ENCODE data around the gene TMEM163.
"Not testable (repeated sequence)": the region's sequence is repeated elsewhere in the genome, so short reads cannot be mapped to it uniquely, and the experiment has no call there.

The TMEM163 gene

DNA sequence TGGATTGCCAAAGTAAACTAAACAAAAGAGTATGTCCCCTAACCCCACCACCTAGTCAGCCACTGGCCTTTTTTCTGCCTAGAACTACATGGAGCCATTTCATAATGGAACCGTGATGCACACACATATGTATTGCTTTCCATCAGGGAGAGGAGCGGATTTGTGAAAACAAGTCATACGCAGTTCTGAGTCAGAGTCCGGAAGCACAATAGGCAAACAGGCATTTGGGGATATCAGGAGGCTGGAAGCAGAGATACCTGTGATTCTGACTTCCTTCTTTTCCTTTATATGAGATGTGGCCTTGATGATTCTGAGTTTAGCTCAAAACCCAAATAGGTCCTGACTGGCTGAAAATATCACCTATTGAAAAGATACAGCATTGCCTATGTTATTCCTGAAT is 93.5 kb downstream of the TMEM163 start:
- peak; percentile 40 for FAIRE-seq

DNA sequence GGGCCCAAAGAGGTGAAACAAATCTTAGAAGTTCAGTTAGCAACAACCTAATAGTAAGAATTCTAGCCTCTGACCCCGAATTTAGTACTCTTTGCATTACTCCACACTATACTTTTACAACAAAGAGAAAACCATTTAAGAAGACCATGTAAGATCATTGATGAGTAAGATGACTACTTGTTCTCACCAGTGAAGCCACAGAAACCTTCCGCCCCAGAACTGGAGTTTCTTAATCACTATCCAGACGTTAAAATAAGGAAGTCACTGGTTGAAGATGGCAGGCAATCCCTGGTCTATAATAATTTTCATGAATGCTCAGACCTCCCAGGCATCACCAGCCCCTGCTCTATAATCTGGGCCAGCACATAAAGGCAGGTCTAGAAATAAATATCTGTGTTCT is 95.0 kb downstream of the TMEM163 start:
- FAIRE-seq = peak; percentile 75
- no peak for DNase-seq (ENCODE audit: insufficient read length, low spot score)

More for the DNA sequence above, 93.5 kb downstream of the TMEM163 start:
- DNase-seq (ENCODE audit: insufficient read length, low spot score) = no peak

DNA sequence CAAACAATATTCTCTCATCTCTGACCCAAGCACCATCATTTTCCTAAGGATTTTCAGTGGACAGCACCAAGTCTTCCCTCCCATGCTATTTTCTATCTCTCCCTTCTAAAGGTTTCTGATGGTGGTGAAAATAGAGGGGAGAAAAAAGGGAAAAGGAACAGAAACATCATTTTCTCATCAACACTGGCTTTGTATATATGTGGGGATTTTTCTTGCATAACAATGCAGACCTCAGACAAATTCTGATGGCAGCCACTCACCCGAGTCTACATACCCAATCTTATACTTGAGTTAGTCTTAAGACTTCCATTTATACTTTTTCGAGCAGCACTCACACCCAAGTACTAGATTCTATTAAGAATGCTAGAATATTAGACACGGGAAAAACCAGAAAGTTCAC is 95.8 kb downstream of the TMEM163 start:
- no peak for FAIRE-seq

DNA sequence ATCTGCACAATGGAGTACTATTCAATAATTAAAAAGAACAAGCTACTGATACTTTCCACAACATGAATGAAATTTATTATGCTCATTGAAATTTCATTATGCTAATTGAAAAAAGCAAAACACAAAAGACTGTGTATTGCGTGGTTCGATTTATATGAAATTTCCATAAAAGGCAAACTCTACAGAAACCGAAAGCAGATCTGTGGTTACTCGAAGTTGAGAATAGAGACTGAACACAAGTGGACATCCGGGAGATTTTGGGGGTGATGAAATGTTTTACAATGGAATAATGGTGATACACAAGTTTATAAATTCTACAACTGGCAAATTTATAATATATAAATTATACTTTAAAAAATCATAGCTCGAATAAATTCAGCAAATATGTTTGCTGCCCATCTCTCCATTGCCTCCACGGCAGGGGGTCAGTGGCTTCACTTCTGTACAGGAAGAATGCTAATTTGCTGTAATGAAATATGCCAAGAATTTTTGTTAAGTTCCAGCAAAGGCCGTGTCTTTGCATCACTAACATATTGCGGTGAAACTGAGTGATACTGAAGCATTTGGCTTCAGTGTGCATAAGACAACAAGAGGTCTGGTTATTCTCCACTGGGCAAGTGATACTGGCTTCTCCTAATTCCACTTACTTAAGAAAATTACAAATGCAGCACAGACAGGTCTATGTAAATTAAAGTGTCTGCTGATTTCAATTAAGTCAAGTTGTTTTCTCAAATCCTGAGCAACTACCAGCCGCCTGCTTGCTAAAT is 96.7 kb downstream of the TMEM163 start:
- FAIRE-seq (no peak), DNase-seq (ENCODE audit: insufficient read length, low spot score) (no peak)

More for the DNA sequence above, 95.8 kb downstream of the TMEM163 start:
- no peak for DNase-seq (ENCODE audit: insufficient read length, low spot score)

DNA sequence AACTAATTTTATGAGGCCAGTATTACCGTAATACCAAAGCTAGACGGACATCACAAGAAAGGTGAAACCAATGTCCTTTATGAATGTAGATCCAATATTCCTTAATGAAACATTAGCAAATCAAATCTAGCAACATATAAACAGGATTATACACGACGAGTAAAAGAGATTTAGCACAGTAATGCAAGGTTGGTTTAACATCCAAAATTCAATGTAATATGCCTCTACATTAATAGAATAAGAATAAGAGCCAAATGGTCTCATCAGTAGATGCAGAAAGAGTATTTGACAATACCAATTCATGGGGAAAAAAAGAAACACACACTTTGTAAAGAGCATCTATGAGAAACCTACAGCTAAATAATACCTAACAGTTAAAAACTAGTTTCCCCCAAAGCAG is 99.5 kb downstream of the TMEM163 start:
- no peak for FAIRE-seq
- DNase-seq (ENCODE audit: insufficient read length, low spot score) = no peak

DNA sequence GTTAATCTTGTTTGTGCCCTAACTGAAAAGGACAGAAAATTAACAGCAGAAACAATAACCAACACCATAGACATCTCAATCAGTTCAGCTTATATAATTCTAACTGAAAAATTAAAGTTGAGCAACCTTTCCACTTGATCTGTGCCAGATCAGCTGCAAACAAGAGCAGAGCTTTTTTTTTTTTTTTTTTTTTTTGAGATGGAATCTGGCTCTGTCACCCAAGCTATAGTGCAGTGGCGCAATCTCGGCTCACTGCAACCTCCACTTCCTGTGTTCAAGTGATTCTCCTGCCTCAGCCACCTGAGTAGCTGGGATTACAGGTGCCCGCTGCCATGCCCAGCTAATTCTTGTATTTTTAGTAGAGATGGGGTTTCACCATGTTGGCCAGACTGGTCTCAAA is 103.3 kb downstream of the TMEM163 start:
- not testable (repeated sequence) for DNase-seq (ENCODE audit: insufficient read length, low spot score)

DNA sequence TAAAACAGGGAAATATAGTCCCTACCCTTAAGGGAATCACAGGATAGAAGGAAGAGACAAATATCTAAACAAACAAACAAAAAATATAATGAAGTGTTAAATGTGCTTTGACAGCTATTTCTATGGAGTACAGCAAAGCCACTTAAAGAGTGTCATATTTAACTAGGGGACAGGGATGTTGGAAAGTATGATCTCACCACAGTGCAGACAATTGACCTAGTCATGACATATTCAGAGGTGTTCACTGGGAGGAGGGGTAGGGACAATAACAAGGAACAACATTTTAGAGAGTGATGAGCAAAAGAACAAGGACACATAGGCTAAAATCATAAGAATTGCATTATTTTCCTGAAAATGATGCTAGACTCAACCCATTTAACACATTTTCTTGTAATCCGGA is 107.5 kb downstream of the TMEM163 start:
- no peak for DNase-seq (ENCODE audit: insufficient read length, low spot score)
- no peak for FAIRE-seq

More for the DNA sequence above, 103.3 kb downstream of the TMEM163 start:
- FAIRE-seq = not testable (repeated sequence)

DNA sequence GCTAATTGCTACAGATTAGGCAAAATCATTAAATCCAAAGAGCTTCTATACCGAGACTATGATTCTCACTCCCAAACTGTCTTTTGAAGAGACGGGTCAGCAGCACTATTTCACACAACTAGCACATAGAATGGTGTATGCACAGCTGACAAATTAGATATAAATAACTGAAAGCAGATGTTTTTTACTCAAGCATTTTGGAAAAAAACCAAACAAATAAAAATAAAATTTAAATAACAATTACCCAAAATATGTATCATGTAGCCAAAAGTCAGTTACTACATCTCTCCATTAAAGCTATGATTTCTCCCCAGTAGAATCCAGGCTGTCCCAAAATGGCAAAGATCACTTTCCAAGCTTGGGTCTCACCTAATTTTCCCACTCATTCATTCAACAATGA is 107.9 kb downstream of the TMEM163 start:
- FAIRE-seq = no peak
- no peak for DNase-seq (ENCODE audit: insufficient read length, low spot score)

DNA sequence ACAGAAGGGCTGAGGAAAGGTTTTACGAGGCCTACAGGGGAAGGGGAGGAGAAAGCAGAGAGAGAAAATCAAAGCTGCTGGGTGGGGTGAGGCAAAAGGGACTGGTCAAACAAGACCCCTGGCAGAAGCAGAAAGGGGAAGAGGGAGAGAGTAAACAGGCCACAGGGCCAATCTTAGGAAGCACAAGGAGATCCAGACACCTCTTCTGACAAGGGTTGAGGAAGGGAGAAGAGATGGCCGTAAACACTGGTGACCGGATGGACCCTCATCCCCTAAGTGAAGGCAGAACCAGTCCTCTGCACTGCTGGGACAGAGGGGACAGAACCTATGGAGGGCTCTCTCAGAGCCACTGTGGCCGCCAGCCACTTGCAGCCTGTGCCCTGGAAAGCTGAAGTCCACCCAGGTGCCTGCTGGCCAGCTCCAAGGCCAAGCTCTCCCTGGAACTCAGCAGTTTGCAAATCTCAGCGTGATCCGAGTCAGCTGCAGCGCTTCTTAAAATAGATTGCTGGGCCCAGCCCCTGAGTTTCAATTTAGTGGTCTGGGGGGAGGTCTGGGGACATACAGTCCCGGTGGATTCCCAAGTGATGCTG is 108.8 kb downstream of the TMEM163 start:
- FAIRE-seq = no peak
- DNase-seq (ENCODE audit: insufficient read length, low spot score) = no peak

DNA sequence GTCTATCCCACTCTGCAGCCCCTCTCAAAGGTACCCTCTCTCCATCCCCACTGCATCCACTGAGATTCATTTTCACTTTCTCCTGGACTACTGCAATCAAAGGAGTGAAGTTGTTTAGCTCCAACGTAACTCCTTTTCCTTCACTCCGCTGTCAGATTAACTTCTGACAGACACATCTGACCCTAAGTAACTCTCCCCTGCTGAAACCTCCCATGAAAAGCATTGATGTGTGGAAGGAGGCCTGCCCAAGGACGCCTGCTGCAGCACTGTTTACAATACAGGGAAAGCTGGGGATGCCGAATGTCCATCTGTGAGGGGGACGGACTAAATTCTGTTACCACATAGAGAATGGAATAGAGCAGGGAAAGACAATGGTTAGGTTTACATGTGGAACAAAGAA is 114.8 kb downstream of the TMEM163 start:
- FAIRE-seq = no peak
- DNase-seq (ENCODE audit: insufficient read length, low spot score) = no peak

DNA sequence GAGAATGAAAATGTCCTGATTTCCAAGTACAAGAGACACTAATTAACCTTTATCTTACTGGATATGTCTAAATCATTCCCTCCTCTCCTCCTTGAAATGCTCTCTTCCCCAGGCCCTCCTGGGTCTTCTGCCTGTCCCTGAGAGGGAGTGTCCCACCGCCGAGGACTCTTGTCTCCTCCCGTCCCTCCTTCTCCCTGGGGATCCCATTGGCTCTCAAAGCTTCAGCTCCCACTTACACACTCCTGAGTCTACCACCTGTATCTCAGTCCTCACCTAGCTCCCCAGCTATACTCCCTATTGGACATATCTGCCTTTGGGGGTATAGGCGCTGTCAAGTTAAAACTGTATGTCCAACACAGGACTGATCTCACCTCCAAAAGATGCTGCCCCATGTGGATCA is 116.1 kb downstream of the TMEM163 start:
- FAIRE-seq (no peak), DNase-seq (ENCODE audit: insufficient read length, low spot score) (no peak)

DNA sequence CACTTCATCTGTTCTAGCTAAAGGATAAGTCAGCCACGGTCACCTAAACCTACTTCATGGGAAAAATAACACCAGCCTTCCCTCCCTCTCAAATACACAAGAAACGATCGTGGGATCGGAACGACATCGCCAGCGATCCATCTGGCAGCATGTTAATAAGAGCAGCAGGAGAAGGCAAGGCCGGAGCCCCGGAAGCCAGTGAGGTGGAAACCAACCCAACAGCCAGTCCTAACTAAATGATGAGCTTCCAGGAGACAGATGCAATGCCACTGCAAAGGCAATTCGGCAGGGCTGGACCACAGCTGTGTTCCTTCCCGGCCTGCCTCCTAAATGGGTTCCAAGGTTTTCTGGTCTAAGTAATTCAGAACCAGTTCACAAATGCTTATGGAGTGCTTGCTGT is 117.5 kb downstream of the TMEM163 start:
- DNase-seq (ENCODE audit: insufficient read length, low spot score) = no peak
- FAIRE-seq = no peak

DNA sequence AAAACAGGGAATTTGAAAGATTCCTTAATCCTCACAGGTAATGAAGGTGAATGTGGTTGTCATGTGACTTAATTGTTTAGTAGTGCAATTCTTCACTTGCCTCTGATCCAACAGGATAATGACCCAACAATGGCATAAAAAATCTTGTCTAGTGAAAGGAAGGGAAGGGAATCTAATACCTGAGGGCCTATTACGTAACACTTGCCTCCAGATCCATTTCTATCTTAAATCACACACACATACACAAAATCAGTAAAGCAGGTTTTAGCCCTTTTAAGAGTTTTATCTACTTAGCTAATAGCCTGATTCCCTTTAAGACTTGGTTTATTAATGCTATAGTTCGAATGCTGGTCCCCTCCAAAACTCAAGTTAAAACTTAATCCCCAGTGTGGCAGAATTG is 118.6 kb downstream of the TMEM163 start:
- DNase-seq (ENCODE audit: insufficient read length, low spot score) = no peak

DNA sequence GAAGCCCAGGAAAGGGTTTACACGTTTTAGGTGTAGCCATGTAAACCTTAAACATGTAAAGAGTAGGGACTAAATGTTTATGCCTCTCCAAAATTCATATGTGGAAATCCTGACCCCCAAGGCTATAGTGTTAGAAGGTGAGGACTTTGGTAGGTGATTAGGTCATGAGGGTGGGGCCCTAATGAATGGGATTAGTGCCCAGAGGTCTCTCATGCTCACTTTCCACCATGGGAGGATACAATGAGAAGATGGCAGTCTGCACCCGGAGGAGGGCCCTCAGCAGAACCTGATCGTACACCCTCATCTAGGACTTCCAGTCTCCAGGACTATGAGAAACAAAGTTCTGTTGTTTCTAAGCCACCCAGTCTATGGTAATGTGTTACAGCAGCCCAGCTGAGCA is 119.6 kb downstream of the TMEM163 start:
- DNase-seq (ENCODE audit: insufficient read length, low spot score) = no peak
- FAIRE-seq = no peak

More for the DNA sequence above, 118.6 kb downstream of the TMEM163 start:
- no peak for FAIRE-seq

DNA sequence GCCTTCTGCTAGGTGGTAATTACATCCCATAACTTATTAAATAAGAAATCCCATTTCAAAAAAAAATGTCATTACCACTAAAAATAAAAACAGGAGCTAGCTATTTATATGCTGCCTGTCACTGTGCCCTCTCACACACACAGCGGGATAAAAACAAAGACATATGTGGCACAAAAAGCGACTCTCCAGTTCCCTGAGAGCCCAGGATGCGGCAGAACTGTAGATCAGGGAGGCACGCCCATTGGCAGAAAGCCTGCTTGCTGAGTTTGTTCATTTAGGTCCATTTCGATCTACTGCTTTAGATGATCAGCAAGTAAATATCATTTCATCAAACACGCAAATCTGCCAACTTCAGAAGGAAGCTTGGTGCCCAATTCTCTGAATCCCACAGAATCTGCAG is 124.4 kb downstream of the TMEM163 start:
- DNase-seq (ENCODE audit: insufficient read length, low spot score) (no peak), FAIRE-seq (no peak)

DNA sequence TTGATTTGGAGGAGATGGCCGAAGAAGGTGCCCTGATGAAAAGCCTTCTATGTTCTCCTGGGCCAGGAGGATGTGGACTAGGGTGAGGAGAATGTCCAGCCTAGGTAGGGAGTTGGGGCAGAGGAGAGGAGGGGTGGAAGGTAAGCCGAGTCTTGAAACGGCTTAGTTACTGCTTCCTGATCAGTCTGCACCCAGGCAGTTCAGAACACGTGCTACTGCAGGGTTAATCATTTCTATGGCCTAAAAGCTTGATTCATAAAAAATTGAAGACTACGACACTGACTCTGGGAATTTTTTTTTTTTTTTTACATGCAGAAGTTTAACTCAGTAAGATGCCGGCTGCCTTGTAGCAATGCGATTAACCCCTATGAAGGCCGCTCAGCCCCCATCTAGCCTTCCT is 125.3 kb downstream of the TMEM163 start:
- DNase-seq (ENCODE audit: insufficient read length, low spot score) (no peak), FAIRE-seq (no peak)

DNA sequence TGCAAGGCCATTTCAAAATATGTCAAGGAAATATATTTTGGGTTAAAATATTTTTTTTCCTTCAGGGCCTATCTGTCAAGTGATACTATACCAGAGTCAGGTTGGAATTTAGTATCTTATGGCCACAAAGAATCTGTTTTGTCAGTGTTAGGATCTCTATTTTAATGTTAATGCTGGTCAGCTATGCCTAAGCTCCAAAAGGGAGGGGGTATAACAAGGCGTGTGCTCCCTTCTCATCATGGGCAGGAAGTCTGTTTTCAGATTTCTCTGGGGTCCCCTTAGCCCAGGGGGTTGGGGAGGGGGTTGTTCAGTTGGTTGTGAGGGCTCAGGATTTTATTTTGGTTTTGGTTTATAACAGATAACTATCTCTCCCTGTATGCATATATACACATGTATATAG is 126.4 kb downstream of the TMEM163 start:
- no peak for FAIRE-seq
- DNase-seq (ENCODE audit: insufficient read length, low spot score) = no peak

DNA sequence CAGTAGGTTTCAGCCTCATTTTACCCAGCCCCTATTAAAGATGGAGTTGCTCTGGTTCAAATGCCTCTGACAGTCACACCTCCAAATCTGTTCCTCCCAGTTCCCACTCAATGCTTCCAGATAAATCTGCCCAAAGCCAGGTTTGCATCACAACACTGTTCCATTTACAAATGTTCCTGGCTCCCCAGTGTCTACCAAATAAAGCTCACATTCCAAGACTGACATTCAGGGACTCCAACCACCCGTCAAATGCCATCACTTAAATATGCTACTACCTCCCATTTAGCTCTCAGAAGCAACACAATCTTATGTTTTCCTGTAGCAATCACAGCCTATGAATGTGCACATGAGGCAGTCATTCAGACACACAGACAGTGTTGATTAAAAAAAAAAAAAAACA is 127.3 kb downstream of the TMEM163 start:
- no peak for FAIRE-seq
- no peak for DNase-seq (ENCODE audit: insufficient read length, low spot score)

DNA sequence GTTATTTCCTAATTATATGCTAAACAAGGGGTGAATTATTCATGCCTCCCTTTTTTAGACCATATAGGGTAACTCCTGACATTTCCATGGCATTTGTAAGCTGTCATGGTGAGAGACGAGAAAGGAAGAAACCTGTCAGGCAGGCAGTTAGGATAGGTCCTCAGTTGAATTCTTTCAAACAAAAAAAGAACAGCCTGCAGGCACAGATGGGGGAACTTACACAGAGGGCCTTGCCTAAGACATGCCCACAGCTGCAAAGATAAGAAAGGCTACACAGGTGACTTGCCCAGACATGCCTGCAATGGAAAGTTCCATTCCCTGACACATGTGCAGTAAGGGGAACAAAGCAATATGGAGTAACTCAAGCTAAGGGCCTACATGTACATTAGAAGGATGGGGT is 128.1 kb downstream of the TMEM163 start:
- FAIRE-seq = no peak
- DNase-seq (ENCODE audit: insufficient read length, low spot score) = no peak

DNA sequence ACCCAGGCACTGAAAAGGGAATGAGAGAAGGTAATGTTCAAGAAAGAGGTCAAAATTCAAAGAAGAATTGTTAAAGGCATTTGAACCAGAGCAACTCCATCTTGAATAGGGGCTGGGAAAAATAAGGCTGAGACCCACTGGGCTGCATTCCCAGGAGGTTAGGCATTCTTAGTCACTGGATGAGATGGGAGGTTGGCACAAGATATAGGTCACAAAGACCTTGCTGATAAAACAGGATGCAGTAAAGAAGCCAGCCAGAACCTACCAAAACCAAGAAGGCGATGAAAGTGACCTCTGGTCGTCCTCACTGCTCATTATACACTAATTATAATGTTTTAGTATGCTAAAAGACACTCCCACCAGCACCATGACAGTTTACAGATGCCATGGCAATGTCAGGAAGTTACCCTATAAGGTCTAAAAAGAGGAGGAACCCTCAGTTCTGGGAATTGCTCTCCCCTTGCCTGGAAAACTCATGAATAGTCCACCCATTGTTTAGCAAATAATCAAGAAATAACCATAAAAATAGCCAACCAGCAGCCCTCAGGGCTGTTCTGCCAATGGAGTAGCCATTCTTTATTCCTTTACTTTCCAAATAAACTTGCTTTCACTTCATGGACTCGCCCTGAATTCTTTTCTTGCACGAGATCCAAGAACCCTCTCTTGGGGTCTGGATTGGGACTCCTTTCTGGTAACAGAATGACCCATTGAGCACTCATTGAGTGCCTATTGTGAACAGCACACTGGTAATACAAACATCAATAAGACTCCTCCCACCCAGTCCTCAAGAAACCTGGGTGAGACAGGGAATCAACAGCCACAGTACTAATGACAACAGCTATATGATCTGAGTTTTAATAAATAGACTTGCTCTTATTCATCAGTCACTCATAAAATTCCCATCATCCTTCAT is 129.4 kb downstream of the TMEM163 start:
- FAIRE-seq; DNase-seq (ENCODE audit: insufficient read length, low spot score): not testable (repeated sequence)

DNA sequence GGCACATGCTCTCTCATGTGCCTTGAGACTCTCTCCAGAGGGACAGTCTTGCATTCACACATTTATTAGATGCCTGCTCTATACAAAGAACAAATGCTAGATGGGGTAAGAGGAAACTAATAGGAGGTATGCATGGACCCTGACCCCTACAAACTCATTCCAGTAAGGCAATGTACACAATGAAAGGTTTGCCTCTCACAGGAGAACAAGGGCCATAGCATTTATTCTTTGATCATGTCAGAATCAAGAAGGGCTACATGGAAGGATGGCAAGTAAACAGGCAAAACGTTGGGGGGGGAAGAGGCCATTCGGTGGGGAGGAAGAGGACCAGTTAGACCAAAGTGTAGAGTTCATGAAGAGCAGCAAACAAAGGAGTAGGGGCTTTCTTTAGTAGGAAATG is 130.2 kb downstream of the TMEM163 start:
- FAIRE-seq = no peak
- DNase-seq (ENCODE audit: insufficient read length, low spot score) = no peak

Measured in GM19239 (cell line).